ENCODE results near the gene CDH23. TPM values are rescaled to one million over a fixed set of nuclear protein-coding genes. Genes with fewer than 3 reads are reported as not detected.

The CDH23 gene
- total and polyA plus RNA-seq, 2 experiments from 2014 or later, result 0.08 TPM; not detected in 1

- Histone ChIP-seq H3K9me3 (ENCODE audit: low read depth) (no peaks in the 10 kb centered on the region), H4K20me1 (ENCODE audit: insufficient read depth) (peaks cover 23% of the 10 kb centered on the region), H3F3A (ENCODE audit: insufficient read depth) (peaks cover 18% of the 10 kb centered on the region), H3K4me3 (no peak overlapping the region), H3K27ac (no peak overlapping the region), H3K9me2 (ENCODE audit: insufficient read depth) (no peaks in the 10 kb centered on the region), H3K79me2 (ENCODE audit: insufficient read depth) (peaks cover 100% of the 10 kb centered on the region), H2AFZ (no peak overlapping the region), H3K9ac (no peak overlapping the region), H3K27me3 (replicated peaks; ENCODE audit: insufficient read depth) (no peaks in the 10 kb centered on the region), H3K4me2 (ENCODE audit: unreplicated experiment) (no peak overlapping the region), H3K4me1 (ENCODE audit: insufficient read depth) (peaks cover 29% of the 10 kb centered on the region), H3K36me3 (ENCODE audit: low read depth) (no peaks in the 10 kb centered on the region)
- in situ Hi-C loops (cut with MboI), result no loop called here
- DNase-seq, result no peak
- 99% methylated on average over 2 of the region's 2 CpGs for WGBS, 2 experiments (ENCODE audit: low coverage in 1 of 2, low lambda C conversion rate in 2 of 2, missing lambda C conversion rate in 2 of 2)
- TF ChIP-seq EZH2phosphoT487 (IDR thresholded peaks at IDR 0.05; ENCODE audit: insufficient read depth, low read depth) (no peak), EZH2 (IDR thresholded peaks at IDR 0.05; ENCODE audit: insufficient read depth, poor library complexity, severe bottlenecking) (no peak)
These were observed 448.0 kb downstream of the CDH23 start for GRCh38 chr10:71844695-71845094.

GRCh38 chr10:71845410-71846405, 449.0 kb downstream of the CDH23 start:
- Histone ChIP-seq H3K4me1 (ENCODE audit: insufficient read depth) (peaks cover 20% of the 10 kb centered on the region), H3K79me2 (ENCODE audit: insufficient read depth) (peaks cover 100% of the 10 kb centered on the region), H2AFZ (no peak overlapping the region), H3K27ac (no peak overlapping the region), H3K4me3 (no peak overlapping the region), H3K4me2 (ENCODE audit: unreplicated experiment) (no peak overlapping the region), H3K9me2 (ENCODE audit: insufficient read depth) (no peaks in the 10 kb centered on the region), H4K20me1 (ENCODE audit: insufficient read depth) (peaks cover 15% of the 10 kb centered on the region), H3K36me3 (ENCODE audit: low read depth) (no peaks in the 10 kb centered on the region), H3K9ac (no peak overlapping the region), H3K9me3 (ENCODE audit: low read depth) (no peaks in the 10 kb centered on the region), H3K27me3 (replicated peaks; ENCODE audit: insufficient read depth) (no peaks in the 10 kb centered on the region), H3F3A (ENCODE audit: insufficient read depth) (peaks cover 9% of the 10 kb centered on the region)
- TF ChIP-seq EZH2 (IDR thresholded peaks at IDR 0.05; ENCODE audit: insufficient read depth, poor library complexity, severe bottlenecking), result no peak
- no peak for TF ChIP-seq EZH2phosphoT487 (IDR thresholded peaks at IDR 0.05; ENCODE audit: insufficient read depth, low read depth)
- peak; percentile 39 for DNase-seq
- 65 to 72% methylated on average over 11 of the region's 11 CpGs for WGBS, 2 experiments (ENCODE audit: low coverage in 1 of 2, low lambda C conversion rate in 2 of 2, missing lambda C conversion rate in 2 of 2)
- in situ Hi-C loops (cut with MboI), result no loop called here

DNA sequence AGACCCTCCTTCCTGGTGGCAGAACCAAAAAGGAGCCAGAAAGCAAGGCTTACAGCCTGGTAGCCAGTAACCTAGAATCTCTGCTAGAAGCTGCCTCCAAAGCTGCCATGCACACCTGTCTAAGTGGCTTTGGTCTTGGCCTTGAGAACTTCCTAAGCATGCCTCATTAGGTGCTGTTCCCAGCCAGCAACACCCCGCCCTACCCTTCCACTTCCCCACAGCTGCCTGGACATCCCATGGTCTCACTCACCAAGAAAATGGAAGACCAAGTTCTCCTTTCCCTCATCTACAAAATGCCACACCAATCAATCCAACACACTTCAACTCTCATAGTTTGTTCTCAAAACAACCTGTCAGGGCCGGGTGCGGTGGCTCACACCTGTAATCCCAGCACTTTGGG, 450.1 kb downstream of the CDH23 start:
- Histone ChIP-seq H3K36me3 (ENCODE audit: low read depth) (no peaks in the 10 kb centered on the region), H3K27me3 (replicated peaks; ENCODE audit: insufficient read depth) (no peaks in the 10 kb centered on the region), H3K9me2 (ENCODE audit: insufficient read depth) (no peaks in the 10 kb centered on the region), H3K4me1 (ENCODE audit: insufficient read depth) (peaks cover 17% of the 10 kb centered on the region), H2AFZ (no peak overlapping the region), H3K27ac (no peak overlapping the region), H3K4me3 (no peak overlapping the region), H3K9ac (no peak overlapping the region), H3F3A (ENCODE audit: insufficient read depth) (no peaks in the 10 kb centered on the region), H3K4me2 (ENCODE audit: unreplicated experiment) (no peak overlapping the region), H4K20me1 (ENCODE audit: insufficient read depth) (peaks cover 8% of the 10 kb centered on the region; the same call in 1 of the 2 replicates), H3K79me2 (ENCODE audit: insufficient read depth) (peaks cover 92% of the 10 kb centered on the region), H3K9me3 (ENCODE audit: low read depth) (no peaks in the 10 kb centered on the region)
- TF ChIP-seq EZH2 (IDR thresholded peaks at IDR 0.05; ENCODE audit: insufficient read depth, poor library complexity, severe bottlenecking) (no peak), EZH2phosphoT487 (IDR thresholded peaks at IDR 0.05; ENCODE audit: insufficient read depth, low read depth) (no peak)
- DNase-seq, result no peak
- WGBS, 2 experiments (ENCODE audit: low coverage in 1 of 2, low lambda C conversion rate in 2 of 2, missing lambda C conversion rate in 2 of 2), result 91% methylated on average over 3 of the region's 3 CpGs
- in situ Hi-C loops (cut with MboI), result no loop called here

GRCh38 chr10:71847418-71847817, 450.7 kb downstream of the CDH23 start:
- no peak for TF ChIP-seq EZH2phosphoT487 (IDR thresholded peaks at IDR 0.05; ENCODE audit: insufficient read depth, low read depth)
- TF ChIP-seq EZH2 (IDR thresholded peaks at IDR 0.05; ENCODE audit: insufficient read depth, poor library complexity, severe bottlenecking), result no peak
- Histone ChIP-seq H3K36me3 (ENCODE audit: low read depth) (no peaks in the 10 kb centered on the region), H3K79me2 (ENCODE audit: insufficient read depth) (peaks cover 86% of the 10 kb centered on the region), H3K4me1 (ENCODE audit: insufficient read depth) (peaks cover 17% of the 10 kb centered on the region), H4K20me1 (ENCODE audit: insufficient read depth) (peaks cover 8% of the 10 kb centered on the region; the same call in 1 of the 2 replicates), H3K4me3 (no peak overlapping the region), H3K9me2 (ENCODE audit: insufficient read depth) (no peaks in the 10 kb centered on the region), H3K9ac (no peak overlapping the region), H2AFZ (no peak overlapping the region), H3K4me2 (ENCODE audit: unreplicated experiment) (no peak overlapping the region), H3F3A (ENCODE audit: insufficient read depth) (no peaks in the 10 kb centered on the region), H3K27ac (no peak overlapping the region), H3K27me3 (replicated peaks; ENCODE audit: insufficient read depth) (no peaks in the 10 kb centered on the region), H3K9me3 (ENCODE audit: low read depth) (no peaks in the 10 kb centered on the region)
- WGBS, 2 experiments (ENCODE audit: low coverage in 1 of 2, low lambda C conversion rate in 2 of 2, missing lambda C conversion rate in 2 of 2), result 94 to 95% methylated on average over 8 of the region's 8 CpGs
- DNase-seq, result no peak
- in situ Hi-C loops (cut with MboI), result no loop called here

Measured in GM23248 (cell line).